GM19240 (cell line): ENCODE measurements around the gene PEX11G.

ENCODE experiments used
- DNase-seq: peaks from one replicate; pipeline ENCODE4 v3.0.0; 2011; ENCODE audit warnings: low spot score; ENCODE audit not compliant: insufficient read length

PEX11G gene

DNA sequence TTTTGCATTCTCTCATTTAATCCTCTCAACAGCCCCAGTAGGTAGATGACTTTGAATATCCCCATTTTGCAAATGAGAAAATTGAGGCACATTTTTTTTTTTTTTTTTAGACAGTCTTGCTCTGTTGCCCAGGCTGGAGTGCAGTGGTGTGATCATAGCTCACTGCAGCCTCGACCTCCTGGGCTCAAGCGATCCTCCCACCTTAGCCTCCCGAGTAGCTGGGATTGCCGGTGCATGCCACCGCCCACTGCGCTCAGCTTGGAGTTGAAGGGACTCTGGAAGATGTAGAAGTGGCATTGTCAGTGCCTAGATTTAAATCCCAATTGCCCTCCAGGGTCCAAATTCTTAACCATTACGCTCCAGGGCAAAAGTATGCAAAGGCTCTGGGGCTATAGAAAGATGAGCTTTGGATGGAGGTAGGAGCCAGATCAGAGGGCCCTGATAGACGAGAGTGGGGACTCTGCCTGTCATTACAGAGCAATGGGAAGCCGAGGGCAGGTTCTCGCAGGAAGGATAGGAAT lies 32.8 kb upstream of the PEX11G start:
- no peak for DNase-seq

DNA sequence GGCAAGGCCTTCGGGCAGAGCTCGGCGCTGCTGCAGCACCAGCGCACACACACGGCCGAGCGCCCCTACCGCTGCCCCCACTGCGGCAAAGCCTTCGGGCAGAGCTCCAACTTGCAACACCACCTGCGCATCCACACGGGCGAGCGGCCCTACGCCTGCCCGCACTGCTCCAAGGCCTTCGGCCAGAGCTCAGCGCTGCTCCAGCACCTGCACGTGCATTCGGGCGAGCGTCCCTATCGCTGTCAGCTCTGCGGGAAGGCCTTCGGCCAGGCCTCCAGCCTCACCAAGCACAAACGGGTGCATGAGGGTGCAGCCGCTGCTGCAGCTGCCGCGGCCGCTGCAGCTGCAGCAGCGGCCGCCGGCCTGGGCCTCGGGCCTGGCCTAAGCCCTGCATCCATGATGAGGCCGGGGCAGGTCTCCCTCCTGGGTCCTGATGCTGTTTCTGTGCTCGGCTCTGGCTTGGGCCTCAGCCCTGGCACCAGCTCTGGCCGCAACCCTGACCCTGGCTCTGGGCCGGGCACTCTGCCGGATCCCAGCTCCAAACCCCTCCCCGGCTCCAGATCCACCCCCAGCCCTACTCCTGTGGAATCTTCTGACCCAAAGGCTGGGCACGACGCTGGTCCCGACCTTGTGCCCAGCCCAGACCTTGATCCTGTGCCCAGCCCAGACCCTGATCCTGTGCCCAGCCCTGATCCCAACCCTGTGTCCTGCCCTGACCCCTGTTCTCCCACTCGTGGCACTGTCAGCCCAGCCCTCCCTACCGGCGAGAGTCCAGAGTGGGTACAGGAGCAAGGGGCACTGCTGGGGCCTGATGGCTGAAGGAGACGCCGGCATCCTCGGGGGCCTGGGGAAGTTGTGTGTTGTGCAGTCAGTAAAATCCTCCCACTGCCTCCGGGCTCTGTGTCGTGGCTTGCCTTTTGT lies 31.6 kb upstream of the PEX11G start:
- DNase-seq: no peak

DNA sequence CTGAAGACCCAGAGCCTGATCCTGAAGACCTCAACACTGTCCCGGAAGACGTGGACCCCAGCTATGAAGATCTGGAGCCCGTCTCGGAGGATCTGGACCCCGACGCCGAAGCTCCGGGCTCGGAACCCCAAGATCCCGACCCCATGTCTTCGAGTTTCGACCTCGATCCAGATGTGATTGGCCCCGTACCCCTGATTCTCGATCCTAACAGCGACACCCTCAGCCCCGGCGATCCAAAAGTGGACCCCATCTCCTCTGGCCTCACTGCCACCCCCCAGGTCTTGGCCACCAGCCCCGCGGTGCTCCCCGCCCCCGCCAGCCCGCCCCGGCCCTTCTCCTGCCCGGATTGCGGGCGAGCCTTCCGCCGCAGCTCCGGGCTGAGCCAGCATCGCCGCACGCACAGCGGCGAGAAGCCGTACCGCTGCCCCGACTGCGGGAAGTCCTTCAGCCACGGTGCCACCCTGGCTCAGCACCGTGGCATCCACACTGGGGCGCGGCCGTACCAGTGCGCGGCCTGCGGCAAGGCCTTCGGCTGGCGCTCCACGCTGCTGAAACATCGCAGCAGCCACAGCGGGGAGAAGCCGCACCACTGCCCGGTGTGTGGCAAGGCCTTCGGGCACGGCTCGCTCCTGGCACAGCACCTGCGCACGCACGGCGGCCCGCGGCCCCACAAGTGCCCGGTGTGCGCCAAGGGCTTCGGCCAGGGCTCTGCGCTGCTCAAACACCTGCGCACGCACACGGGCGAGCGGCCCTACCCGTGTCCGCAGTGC lies 30.7 kb upstream of the PEX11G start:
- no peak for DNase-seq

DNA sequence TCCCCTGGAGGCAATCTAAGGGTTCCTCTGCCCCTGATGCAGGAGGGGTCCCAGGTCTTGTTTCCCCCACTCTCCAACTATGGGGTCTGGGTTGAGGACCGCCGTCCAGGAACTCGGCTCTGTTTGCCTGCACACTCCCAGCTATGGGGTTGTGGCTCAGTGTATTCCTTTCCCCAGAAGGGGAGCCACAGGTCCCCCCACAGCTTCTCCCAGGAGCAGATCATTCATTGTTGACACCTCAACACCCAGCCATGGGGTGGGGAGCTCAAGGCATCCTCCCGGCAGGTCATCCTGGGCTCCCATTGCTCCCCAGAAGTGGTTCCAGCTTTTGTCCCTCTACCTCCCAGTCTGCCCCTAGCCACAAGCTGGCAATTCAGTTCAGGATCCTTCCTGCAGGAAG lies 28.0 kb upstream of the PEX11G start:
- no peak for DNase-seq

DNA sequence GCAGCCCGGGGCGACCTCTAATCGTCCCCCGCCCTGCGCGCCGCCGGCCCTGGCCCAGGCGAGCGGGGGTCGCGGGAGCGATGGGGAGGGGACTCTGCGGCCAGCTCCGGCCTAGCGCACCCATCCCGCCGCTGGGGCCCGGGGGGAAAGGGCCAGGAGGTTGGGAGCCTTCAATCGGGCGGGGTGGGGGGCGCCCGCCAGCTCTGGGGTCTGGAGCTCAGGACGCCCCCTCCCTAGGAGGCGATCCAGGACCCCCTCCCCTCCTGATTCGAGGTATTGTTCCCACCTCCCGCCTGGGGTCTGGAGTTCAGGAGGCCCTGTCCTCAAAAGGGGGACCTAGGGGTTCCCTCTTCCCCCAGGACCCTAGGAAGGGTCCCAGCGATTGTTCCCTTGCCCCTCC lies 27.5 kb upstream of the PEX11G start:
- DNase-seq: no peak

DNA sequence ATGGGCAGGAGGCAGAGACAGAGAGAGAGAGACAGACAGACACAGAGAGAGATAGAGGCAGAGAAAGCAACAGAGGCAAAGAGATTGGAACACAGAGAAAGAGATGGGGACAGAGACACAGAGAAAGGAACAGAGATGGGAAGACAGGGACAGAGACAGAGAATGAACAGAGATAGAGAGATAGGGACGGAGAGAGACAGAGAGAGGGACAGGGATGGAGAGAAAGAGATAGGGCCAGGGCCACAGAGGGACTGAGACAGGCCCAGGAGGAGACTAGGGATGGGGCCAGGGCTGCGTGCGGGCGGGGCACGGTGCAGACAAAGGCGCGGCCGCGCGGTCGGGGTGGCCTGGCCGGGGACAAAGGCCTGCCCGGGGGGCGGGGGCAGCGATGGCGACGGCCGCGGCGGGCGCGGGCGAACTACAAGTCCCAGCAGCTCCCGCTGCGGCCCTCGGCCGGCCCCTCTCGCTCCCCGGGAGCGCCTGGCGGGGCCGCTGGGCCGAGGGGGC lies 26.9 kb upstream of the PEX11G start, which contains the start of gene ZNF358:
TSS of gene ZNF358 (plus strand) at position 459 of the 507 bp plus-strand sequence. CDS start 3,140 bp downstream, outside the sequence.
- peak; percentile 87 for DNase-seq

DNA sequence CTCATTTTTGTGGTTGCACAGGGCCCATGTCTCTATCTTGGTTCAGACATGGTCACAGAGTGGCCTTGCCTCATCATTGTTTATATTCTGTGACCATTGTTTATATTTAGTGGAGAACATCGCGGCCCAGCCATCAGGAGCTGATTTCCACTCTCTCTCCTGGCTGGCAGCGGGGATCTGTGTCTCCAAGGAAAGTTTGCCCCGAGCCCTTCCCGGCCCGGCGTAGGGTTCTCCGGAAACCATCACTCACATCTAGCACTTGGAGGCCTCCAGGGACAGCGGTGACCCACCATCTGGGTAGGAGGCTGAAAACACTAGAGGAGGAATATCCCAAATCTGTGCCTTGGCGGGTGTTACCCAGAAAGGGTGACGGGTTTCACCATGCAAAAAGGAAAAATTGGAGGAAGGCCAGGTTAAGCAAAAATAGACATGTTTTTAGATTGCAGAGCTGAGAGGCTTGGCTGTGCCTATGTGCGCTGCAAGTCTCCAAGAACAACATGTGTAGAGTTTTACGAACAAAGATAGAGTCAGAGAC lies 26.3 kb upstream of the PEX11G start:
- DNase-seq: no peak

DNA sequence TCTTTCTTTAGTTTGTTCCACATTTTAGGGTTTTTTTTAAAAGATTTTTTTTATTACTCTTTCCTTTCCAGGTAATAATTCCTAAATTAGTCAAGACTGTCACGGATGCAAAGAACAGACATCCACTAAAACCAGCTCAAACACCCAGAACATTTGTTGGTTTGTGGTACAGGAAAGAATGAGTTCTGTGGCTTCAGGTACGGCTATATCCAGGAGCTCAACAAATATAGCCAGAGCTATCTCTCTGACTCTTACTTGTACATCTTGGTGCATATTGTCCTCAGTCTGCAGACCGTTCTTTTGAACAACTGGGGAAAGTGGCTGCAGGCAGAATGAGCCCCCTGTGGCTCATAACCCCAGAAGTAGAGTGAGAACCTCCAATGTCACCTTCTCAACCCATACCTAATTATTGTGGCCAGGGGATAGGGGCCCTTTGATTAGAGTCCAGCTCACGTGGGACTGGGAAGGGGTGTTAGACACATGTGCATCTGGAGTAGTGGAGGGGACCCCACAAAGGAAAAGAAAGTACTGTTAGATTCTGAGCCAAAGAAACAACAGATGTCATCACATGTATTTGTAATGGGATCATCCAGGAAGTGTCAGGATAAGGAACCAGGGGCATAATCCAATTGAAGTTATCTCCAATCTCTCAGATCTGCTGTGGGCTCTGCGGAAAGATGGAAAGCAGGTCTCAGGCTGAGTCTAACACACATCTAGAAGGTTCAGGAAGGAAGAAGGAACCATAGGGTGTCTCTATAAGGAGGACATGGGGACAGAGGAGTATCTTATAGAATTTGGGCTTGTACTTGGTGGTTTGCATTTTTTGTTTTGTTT lies 25.2 kb upstream of the PEX11G start:
- DNase-seq: no peak

DNA sequence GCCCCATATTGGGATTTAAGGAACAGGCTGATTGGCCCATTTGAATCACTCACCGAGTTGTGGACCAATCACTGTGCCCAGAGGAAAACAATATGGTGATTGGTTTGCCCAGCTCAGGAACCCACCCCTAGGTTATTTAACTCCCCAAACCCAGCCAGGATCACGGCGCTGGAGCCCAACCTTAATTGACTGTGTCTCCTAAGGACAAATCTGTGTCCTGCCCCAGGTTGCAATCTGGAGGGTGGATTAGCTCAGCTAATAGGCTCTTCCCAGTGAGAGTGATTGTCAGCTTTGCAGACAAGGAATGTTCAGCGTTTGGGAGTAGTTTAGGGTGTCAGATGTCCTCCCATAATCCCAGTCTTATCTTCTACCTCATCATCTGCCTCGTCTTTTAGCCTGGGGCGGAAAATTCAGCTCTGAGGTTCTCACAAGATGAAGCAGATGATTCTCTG lies 23.6 kb upstream of the PEX11G start:
- no peak for DNase-seq

DNA sequence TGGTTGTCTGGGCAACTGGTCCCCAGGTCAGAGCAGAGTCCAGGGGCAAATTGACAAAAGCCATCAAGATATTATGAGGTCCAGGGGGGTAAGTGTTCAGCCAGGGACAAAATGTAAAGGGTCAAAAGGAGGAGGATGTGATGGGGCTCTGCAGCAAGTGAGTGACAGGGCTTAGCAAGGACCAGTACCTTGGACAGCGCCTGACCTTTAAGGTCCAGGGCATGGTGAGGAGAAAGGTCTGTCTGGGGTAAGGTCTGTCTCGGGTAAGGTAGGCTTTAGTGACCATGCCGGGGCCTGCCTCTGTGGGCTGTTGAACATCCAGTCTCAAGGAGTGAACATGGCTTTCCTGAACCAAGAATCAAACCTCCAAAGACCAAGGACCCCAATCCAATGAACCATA lies 20.8 kb upstream of the PEX11G start:
- DNase-seq: no peak

DNA sequence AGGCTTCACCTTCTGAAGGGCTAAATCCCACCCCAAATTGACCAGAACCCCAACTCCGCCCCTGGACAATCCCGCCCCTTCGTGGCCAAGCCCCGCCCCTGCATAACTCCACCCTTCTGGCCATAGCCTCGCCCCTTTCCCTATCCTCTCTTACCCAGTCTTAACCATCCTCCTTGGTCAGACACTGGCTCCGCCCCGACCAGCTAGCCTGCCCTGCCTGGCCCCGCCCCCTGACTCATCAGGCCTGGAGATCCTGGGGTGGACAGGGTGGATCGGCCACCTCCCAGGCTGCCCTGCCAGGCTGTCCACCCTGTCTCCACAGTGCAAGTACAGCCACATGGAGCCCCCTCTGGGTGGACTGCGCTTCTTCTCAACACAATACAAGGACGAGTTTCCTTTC lies 19.0 kb upstream of the PEX11G start:
- no peak for DNase-seq

DNA sequence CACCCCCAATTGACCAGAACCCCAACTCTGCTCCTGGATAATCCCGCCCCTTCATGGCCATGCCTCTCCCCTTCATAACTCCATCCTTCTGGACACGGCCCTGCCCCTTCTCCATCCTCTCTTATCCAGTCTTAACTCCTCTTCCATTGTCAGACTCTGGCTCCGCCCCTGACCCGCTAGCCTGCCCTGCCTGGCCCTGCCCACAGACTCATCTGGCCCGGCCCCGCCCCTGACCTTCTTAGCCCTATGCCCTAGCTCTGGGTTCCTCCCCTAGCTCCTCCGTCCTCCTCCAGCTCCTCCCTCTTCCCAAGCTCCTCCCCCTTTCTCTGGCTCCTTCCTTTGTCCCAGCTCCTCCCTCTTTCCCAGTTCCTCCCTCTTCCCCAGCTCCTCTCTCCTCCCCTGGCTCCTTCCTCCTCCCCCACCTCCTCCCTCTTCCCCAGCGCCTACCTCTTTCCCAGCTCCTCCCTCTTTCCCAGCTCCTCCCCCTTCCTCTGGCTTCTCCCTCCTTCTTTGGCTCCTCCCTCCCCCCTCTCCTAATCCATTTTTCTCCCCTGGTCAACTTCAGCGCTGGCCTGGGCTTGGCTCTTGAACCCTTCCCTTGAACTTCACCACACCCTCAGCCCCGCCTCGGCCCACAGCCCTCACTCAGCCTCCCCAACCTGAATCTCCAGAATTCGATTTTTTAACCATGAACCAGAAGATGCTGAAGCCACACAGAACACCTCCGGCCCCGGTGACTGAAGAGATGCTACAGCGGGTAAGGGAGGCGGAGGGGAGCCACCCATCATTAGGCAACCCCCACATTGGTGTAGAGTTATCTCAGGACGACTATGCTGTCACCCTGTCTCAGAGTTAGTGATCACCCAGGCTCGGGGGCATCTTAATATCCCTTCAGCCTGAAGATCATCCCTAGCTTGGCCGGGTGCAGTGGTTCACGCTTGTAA lies 17.8 kb upstream of the PEX11G start:
- no peak for DNase-seq

DNA sequence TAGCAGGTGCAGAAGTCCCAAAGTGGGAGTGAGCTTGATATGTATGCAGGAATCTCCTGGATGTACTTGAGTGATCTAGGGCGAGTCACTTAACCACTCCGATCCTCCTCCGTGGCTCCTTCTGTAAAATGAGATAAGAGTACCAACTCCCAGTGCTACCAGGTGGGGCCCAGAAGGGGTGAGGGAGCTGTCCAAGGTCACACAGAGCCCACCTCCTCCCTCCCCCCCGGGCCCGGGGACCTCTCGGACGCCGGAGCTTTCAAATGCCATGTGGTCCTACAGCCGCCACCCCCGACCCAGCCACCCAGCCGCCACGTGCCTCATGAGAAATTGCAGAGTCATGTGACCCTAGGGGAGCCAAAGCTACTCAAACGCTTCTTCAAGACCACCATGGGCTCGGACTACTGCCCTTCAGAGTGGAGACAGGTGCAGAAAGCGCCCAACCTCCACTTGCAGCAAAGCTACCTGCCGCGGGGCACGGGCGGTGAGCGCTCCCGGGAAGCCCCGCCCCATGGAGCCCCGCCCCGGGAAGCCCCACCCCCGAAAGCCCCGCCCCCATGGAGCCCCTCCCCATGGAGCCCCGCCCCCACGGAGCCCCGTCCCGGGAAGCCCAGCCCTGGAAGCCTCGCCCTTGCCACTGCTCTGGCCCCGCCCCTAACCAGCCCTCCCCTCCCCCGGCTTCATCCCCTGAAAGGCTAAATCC lies 17.0 kb upstream of the PEX11G start:
- DNase-seq: no peak

DNA sequence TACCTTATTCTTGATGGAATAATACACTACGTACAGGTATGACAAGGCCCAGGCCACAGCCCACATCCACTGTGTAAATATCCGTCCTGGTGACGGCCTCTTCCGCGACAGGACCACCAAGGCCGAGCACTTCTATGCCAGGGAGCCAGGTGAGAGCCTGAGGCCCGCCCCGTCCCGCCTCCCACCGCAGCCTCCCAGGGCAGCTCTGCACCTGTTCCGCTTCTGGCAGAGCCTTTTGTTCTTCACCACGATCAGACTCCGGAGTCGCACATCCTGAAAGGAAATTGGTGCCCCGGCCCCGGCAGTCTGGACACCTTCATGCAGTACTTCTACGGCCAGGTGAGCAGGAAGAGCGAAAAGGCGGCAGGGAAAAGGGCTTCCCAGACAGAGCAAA lies 16.4 kb upstream of the PEX11G start:
- DNase-seq: no peak

DNA sequence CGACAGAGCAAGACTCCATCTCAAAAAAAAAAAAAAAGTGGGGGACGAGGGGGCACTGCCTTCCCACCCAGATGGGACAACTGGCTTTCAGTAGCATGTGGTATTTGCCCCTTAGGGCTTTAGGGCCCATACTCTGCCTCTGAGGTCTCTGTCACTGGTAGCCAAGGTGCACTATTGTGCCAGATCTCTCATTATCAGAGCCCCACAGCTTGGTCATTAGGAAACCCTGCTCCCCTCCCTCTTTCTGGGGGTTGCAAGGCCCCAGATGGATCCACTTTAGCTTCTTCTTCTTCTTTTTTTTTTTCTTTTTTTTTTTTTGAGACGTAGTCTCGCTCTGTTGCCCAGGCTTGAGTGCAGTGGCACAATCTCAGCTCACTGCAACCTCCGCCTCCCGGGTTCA lies 15.8 kb upstream of the PEX11G start:
- no peak for DNase-seq

DNA sequence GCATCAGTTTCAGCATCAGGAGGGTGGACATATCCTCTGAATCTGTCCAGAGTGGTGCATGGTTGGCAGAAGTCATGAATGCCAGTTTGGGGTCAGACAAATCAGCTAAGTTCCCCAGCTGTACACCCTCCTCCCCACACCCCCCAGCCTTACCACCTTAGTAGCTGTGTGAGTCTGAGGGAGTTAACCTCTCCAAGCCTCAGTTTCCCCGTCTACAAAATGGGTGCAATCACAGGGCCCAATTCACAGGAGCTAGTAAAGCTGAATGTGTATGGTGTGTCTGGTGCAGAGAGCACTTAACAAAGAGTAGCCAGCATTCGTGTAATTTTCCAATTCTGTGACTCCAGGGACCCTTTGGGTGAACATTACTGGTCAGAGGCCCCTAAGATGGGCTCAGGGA lies 13.7 kb upstream of the PEX11G start:
- no peak for DNase-seq

DNA sequence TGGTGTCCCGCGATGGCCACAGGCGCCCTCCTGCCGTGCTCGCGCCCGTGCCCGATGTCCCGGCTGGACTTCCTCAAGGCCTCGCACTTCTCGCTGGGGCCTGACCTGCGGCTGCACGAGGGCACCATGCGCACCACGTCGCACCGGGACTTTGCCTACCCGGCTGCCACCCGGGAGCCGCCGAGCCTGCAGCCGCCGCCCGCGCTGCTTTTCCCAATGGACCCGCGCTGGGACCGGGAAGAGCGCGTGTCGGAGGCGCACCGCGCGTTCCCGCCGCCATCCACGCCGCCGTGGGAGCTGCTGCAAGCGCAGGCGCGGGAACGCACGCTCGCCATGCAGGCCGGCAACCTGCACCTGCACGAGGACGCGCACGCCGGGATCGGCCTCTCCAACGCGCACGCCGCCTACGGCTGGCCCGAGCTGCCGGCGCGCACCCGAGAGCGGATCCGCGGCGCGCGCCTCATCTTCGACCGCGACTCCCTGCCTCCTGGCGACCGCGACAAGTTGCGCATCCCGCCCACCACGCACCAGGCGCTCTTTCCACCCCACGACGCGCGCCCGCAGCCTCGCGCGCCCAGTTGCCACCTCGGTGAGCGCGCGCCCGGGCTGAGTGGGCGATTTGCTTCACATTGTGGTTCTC lies 12.1 kb upstream of the PEX11G start:
- no peak for DNase-seq

DNA sequence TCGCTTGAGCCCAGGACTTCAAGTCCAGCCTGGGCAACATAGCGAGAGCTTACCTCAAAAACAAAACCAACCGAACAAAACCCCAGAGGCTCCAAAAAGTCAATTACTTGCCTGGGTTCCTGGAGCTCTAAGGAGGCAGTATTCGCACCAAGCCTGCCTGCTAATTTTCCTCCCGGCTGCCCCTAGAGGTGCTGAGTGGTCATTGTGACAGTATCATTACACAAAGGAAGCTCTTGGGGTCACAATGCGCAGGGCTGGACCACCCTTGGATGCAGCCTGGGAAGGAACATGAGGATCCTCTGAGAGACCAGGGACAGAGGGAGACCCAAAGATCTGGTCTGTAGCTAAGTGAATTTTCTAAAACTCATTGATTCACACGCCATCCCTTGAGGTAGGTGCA lies 8.5 kb upstream of the PEX11G start:
- no peak for DNase-seq
